Cardiac fibroblast (primary cell): ENCODE measurements around the gene IL34.

Source experiments
- DNase-seq, 2 donors: peaks; one replicate each; pipeline versions ENCODE4 v3.0.0 to v3.0.0-alpha.2; 2010; ENCODE audit warnings: low read depth in 2 of 2
- H3K4me3 ChIP-seq, 2 donors: replicated peaks in 1 of 2; 1 replicate in 1 of 2; 2 replicates in 1 of 2; pipeline ENCODE4 v1.5.1; 2011; ENCODE audit warnings: low read depth in 2 of 2, low read length in 2 of 2, mild to moderate bottlenecking in 2 of 2, moderate library complexity in 1 of 2
- CTCF ChIP-seq: IDR thresholded peaks from one replicate; pipeline ENCODE4 v1.5.1; 2011; ENCODE audit warnings: low read depth, mild to moderate bottlenecking, low read length, inconsistent platforms

Gene IL34

GRCh38 chr16:70696355-70696754, 50.0 kb downstream of the IL34 start:
- no peak for TF ChIP-seq CTCF
- no peak overlapping the region for H3K4me3 ChIP-seq

GRCh38 chr16:70696952-70697593, 50.7 kb downstream of the IL34 start:
- H3K4me3 ChIP-seq: no peak overlapping the region
- TF ChIP-seq CTCF: no peak
- no peak for DNase-seq

More at GRCh38 chr16:70696355-70696754, 50.0 kb downstream of the IL34 start:
- no peak for DNase-seq

DNA sequence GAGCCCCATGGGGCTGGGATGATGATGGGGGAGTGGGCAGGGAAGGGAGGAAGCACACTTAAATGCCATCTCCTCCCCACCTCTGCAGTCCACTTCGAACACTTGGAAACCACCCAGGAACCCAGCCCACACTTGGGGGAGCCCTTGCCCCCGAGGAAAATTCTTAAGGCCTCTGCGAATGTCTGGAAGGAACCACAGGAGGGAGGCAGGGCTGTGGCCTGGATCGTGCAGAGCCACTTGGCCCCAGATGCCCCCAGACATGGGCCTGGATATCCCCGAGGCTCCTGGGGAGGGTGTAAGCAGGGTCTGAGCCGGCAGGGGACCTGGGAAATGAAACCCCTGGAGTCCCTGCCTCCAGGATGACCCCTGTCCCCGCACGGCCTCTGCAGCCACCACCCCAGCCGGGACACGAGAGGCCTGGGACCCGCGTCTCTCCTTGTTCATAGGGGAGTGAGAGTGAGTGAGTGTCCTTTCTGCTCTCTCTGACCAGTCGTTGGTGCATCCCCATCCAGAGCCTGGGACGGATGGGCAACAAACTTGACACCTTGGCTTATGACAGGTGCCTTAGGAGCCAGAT, 51.3 kb downstream of the IL34 start:
- no peak for TF ChIP-seq CTCF

GRCh38 chr16:70698901-70699300, 52.5 kb downstream of the IL34 start:
- no peak for TF ChIP-seq CTCF
- no peak for DNase-seq
- H3K4me3 ChIP-seq: no peak overlapping the region

More for the DNA sequence above, 51.3 kb downstream of the IL34 start:
- no peak overlapping the region for H3K4me3 ChIP-seq
- no peak for DNase-seq

DNA sequence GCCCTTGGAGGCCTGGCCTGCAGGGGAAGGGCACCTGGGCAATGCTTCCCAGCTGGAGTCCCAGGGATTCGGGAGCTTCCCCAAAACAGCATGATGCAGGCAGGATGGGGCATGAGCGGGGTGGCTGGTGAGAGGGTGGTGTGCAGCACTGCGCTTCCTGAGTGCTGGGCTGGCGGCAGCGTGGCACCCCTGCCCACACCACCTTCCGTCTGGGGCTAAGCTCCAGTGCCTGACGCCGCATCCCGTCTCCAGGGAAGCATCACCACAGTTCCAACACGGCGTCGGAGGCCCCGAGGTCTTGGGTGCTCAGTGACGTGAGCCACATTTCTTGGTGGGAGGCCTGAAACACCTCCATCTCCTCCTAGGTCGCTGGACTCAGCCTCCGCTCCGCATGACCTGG, 53.3 kb downstream of the IL34 start:
- no peak overlapping the region for H3K4me3 ChIP-seq
- no peak for DNase-seq
- no peak for TF ChIP-seq CTCF

DNA sequence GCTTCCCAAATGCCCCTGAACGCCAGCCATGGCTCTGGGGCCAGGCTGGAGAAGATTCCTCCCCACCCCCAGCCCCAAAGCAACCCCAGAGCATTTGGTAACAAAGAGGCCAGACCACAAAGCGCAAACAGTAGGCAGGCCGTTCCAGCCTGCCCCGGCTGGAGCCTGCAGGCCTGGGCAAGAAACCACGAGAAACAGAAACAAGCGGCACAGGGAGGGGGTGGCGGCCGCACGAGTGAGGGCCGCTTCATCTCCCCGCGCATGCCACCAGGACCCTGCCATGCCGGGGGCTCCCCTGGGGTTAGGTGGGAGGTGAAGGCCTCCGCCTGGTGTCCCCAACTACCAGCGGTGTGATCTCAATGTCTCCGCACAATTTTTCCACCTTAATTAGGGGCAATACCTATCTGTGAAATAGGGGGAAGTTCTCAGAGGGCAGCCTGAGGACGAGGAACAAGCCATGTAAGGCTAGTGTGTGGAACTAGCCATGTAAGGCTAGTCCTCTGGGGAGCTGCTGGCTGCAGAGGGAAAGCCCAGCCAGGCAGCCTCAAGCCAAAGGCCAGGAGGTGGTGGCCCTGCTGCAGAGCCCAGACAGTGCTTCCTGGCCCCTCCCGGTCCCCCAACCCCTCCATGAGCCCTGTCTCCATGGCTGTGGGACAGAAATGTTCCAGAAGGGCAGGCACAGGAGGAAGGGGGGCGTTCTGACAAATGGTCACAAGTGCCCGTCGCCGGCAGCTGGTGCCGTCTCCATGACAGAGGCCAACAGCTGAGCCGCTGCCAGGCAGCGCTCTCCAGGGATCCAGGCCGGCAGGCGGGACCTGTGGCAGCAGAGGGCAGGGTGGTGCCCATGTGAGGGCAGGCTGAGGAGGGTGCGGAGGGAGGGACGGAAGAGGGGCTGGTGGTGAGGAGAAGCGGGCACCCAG, 54.0 kb downstream of the IL34 start:
- no peak for DNase-seq
- no peak for TF ChIP-seq CTCF
- no peak overlapping the region for H3K4me3 ChIP-seq
